ENCODE data around the gene ENAH. TPM values are rescaled to one million over a fixed set of nuclear protein-coding genes. Genes with fewer than 3 reads are reported as not detected.
"Not testable (repeated sequence)": the region's sequence is repeated elsewhere in the genome, so short reads cannot be mapped to it uniquely, and the experiment has no call there.

Gene ENAH
- polyA plus RNA-seq, 10 donors = 115 to 167 (median 133) TPM

DNA sequence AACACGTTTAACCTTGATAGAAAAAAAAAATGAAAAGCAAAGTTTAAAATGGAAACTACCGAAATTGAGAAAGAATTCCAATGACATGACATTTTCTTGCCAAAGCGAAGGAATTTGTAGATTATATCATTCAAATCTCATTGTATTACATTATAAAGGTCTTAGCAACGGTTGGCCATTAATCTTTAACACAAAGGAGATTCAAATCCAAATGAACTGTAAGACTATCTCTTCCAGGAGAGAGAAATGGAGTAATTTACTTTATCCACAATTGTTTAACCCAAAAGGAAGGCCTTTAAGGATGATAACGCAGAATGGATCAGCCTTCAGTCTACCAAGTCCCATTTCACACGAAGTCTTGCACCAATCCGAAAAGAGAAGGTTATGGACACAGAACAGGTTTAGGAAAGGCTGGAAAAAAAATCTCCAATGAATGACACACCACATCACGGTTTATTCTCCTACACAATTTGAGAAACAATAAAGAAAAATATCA, 1.5 kb downstream of the ENAH start:
- DNase-seq = peak in 2 of 3 donors; percentile 33 to 71

DNA sequence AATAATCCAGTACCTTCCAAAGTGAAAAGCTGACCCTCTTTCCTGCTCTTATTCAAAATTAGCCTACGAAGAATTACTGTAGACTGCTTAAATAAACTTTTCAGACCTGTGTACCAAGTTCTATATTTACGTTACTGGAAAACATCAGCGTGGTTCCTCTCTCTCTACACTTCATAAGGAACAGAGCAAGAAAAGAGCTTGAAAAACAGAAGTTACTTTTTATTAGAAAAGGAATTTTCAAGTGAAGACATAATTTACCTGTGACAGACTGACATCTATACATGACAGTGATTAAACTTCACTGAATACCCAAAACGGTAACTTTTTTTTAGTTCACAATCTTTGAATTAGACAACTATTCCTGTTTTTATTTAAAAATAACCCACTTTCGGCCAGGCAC, 2.7 kb downstream of the ENAH start:
- no peak for DNase-seq

DNA sequence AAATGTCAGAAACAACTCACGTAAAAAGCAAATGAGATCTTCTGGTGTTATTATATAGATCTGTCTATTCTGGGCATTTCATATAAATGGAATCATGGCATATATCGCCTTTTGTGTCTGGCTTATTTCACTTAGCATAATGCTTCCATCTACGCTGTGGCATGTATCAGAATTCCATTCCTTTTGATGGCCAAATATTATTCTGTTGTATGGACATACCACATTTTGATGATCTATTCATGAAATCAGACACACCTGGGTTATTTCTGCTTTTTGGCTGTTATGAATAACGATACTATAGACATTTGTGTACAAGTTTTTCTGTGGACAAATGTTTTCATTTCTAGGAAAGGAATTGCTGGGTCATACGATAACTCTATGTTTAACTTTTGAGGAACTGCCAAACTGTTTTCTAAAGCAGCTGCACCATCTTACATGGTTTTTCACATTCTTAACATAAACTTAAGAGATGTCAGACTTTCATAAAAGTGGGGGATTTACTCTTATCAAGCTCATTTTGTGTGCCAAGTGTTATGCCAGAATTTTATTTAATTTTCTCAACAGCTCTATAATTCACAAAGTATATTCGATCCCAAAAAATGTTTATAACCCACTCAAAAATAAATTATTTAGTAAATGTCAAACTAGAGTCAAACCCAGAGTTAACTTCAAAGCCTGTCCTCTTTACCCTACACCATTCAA, 7.6 kb downstream of the ENAH start:
- DNase-seq = no peak

DNA sequence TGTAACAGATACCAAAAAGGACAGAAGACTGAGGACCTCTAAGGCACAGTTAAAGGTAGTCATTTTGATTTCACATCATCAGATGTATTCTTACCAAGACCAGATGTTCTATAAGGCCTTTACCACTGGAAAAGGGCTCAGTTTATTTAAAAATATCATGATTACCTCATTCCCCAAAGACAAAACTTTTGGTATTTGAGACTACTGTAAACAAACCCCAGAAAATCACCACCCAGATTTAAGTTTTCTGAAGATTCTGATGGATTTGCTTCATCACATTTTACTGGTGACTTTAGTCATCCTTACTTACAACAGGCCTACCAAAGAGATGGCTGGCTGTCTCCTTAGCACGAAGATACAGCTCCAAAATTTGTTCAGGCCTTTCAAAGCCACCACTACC, 8.3 kb downstream of the ENAH start:
- DNase-seq = no peak

DNA sequence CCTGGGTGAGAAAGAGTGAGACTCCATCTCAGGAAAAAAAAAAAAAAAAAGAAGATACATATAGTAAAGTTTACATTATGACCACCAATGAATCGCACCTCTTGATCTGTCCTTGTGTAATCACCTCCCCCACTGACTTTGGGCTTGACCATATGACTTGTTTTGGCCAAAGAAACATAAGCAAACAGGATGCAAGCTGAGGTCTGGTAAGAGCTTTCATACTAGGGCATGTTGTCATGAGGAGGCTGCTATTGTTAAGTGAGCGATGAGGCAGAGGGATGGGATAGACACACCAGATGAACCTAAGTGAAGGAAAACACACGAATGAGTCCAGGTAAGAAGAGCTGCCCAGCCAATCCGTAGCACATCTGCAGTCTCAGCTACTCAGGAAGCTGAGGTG, 10.7 kb downstream of the ENAH start:
- DNase-seq = no peak

DNA sequence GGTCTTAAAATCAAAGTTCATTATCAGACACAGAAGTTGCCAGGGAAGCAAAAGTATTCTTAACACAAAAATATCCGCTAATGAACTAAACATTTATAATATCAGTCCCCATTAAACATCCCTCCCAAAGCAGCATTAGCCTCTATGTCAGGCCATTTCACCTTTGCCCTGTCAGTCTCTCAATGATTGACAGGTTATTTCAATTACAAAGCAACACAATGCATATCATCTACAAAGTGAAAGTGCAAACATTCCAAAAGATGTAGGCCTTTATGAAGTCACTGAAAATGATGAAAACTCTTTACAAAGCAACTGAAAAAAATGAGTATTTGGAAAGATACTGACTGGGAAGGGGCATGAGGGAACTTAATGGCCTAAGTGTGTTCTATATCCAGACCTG, 14.1 kb downstream of the ENAH start:
- DNase-seq = no peak

DNA sequence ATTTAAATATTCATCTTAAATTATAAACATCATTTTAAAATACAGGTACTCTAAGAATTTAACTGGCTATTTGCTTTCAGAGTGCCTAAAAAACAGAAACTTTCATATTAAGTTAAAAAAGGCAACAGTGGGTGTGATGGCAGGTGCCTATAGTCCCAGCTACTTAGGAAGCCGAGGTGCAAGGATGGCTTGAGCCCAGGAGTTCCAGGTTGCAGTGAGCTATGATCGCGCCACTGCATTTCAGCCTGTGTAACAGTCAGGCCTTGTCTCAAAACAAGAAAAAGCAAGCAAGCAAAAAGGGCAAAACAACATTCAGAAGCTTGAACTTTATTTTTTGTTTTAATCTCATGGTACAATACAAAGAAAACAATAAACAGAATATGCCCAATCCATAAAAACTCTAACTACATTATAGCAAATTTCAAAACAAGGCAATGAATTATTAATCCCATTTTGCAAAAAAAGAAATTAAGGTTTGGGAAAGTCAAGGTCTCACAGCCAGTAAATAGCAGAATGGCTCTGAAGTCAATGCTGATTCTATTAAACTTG, 15.2 kb downstream of the ENAH start:
- DNase-seq = no peak

DNA sequence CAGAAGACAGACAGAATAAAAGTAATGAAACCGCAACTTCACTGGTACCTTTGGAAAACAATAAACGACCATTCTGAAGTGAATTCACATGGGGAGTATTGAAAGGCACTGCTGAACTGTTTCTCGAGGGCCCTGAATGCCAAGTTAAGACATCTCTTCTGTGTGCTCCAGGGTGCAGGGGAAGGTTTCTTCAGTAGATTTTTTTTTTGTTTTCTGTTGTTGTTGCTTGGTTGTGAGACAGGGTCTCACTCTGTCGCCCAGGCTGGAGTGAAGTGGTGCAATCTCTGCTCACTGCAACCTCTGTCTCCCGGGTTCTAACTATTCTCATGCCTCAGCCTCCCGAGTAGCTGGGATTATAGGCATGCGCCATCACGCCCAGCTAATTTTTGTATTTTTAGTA, 15.9 kb downstream of the ENAH start:
- not testable (repeated sequence) for DNase-seq

DNA sequence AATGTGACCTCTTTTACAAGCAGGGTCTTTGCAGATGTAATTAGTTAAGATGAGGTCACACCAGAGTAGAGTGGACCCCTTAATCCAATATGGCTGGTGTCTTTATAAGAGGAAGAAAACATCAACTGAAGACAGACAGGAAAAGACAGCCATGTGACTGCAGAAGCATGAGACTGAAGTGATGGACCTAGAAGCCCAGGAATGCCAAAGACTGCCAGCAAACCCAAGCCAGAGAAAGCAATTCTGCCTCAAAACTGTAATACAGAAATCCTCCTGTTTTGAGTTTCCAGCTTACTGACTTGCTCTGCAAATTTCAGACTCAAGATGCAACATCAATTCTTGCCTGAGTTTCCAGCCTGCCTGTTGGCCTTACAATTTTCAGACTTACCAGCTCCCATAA, 17.3 kb downstream of the ENAH start:
- DNase-seq = no peak

DNA sequence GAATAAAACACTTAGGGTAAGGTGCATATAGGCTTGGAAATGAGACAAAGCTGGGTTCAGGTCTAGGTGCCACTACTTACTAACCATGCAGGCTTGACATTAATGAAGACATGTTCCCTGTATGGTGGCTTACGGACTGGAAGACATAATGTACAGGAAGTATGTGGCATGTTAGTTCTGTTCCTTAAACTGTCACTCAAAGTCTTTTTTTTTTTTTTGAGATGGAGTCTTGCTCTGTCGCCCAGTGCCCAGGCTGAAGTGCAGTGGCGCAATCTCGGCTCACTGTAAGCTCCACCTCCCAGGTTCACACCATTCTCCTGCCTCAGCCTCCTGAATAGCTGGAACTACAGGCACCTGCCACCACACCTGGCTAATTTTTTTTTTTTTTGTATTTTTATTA, 20.1 kb downstream of the ENAH start:
- not testable (repeated sequence) for DNase-seq

DNA sequence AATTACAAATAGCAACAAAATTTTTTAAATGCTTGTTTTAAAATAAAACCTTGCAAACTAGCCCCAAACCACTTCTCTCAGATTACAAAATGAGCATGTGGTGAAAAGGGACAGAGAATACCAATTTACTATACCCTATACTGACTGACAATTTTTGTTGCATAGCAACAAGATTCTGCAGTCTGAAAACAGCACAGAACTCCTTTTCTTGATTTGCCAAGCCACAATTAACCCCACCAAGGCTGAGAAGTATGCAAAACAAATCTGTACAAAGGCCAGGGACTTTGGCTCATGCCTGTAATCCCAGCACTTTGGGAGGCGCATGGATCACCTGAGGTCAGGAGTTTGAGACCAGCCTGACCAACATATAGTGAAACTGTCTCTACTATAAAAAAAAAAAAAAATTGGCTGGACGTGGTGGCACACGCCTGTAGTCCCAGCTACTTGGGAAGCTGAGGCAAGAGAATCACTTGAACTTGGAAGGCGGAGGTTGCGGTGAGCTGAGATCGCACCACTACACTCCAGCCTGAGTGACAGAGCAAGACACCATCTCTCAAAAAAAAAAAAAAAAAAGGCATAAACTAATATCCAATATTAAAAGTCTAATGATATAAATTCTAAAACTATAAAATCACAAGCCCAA, 21.8 kb downstream of the ENAH start:
- peak in 1 of 3 donors; percentile 33 for DNase-seq

DNA sequence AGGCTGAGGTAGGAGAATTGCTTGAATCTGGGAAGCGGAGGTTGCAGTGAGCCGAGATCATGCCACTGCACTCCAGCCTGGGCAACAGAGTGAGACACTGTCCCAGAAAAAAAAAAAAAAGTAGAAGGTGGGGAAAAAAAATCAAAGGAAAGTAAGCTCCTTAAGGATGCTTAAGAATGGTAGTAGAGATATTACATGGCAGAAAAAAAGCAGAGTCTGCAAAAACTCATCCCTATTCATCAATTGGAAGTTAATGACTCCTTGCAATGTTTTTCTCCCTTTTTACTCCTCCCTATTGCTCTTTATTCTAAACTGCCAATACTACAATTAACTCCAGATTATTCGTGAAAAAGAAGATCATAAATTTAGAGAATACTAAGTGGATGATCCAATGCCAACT, 23.4 kb downstream of the ENAH start:
- no peak for DNase-seq

DNA sequence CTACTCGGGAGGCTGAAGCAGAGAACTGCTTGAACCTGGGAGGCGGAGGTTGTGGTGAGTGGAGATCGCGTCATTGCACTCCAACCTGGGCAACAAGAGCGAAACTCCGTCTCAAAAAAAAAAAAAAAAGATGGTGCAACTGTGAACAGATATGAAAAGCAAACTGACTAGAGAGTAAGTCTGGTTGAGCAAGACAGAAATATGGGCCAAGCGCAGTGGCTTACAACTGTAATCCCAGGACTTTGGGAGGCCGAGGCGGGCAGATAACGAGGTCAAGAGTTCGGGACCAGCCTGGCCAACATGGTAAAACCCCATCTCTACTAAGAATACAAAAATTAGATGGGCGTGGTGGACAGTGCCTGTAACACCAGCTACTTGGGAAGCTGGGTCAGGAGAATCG, 24.1 kb downstream of the ENAH start:
- DNase-seq = not testable (repeated sequence)

DNA sequence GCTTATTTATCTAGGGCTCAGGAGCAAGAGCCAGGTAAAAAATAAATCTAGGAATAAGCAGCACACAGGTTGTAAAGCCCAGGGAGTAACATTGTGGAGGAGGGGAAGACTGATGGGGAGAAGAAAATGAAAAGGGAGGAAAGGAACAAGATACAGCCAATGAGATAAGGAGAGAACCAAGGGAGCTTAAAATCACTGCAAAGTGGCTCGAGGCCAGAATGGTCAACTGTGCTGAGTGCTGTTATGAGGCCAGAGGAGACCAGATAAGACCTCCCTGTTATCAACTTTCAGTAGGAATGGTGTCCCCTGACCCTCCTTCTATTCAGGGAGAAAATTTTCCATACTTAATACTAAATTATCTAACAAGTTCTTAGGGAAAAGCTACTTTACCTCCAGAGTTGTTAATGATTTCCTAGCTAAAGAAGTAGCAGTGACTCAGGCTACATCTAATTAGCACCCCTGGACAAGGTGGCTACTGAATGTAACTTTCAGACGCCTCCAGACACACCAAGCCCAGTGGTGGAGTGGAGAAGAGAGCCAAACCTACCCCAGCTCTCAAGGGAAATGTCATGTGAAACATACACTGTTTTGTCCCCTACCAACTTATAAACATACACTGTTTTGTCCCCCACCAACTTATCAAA, 25.5 kb downstream of the ENAH start:
- no peak for DNase-seq

DNA sequence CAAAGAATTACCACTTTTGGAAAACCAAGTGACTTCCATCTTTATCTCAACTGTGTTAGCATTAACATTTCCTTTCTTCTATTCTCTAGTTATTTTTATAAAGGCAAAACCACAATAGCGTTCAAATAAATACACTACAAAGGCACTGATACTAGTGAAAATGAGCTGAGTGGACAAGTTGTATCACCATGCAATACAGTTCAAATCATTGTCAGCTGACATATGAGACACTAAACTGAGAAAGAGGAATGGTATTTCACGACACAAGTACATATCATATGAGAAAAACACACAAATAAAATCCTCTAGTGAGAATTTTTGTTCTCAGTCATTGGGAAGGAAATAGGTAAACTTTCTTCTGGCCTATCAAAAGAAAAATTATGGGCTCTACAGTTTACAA, 26.2 kb downstream of the ENAH start:
- DNase-seq = no peak

DNA sequence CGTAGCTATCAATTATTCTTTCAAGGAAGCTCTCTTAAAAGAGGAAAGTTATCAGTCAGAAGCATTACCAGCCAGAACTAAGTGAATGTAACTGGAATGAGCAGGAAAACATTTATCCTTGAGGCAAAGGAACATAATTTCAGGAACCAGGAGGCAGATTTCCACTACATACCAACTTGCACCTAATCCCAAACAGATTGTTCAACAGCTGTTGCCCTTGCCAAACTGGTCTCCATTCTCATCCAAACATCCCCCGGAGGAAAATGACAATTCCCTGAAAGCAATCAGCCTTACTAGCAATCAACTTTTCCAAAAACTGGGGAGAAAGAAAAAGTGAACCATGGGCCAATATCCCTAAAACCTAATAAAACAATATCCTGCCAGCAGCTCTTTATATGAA, 35.0 kb downstream of the ENAH start:
- DNase-seq = peak in 1 of 3 donors; percentile 36

DNA sequence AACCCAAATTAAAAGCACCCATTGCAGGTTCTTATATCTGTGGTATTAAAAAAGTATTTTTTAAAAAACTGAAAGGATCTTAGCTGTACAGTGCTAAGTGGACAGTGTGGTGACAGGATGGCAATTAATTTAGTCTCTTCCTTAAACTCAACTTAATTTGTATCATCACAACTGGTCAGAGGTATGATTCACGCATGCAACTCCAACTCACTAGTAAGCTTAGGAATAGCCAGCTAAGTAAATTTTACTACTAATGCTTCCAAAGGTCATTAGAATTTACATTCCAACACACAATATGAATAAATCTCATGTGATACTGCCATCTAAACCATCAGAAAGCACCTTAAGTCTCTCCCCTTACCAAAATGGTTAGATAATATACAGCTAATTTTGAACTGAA, 35.4 kb downstream of the ENAH start:
- DNase-seq = no peak

DNA sequence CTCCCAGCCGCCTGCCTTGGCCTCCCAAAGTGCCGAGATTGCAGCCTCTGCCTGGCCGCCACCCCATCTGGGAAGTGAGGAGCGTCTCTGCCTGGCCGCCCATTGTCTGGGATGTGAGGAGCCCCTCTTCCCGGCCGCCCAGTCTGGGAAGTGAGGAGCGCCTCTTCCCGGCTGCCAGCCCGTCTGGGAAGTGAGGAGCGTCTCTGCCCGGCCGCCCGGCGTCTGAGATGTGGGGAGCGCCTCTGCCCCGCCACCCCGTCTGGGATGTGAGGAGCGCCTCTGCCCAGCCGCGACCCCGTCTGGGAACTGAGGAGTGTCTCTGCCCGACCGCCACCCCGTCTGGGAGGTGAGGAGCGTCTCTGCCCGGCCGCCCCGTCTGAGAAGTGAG, 37.5 kb downstream of the ENAH start:
- DNase-seq = not testable (repeated sequence)

DNA sequence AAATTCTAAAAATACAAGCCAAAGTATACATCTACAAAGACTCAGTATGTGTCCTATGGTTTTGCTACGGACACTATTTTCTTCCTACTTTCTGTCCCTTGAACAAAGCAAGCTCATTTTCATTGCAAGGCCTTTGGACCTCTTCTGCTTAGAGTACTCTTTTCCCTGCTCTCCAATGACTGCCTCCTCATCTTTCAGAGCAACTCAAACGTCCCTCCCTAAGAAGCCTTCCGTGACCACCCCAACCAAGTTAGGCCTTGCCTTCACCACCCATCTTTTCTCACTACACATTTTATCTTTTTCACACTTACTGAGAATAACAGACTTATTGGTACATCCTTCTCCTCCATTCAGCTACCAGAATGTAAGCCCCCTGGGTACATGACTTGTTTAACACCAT, 39.9 kb downstream of the ENAH start:
- DNase-seq = no peak

DNA sequence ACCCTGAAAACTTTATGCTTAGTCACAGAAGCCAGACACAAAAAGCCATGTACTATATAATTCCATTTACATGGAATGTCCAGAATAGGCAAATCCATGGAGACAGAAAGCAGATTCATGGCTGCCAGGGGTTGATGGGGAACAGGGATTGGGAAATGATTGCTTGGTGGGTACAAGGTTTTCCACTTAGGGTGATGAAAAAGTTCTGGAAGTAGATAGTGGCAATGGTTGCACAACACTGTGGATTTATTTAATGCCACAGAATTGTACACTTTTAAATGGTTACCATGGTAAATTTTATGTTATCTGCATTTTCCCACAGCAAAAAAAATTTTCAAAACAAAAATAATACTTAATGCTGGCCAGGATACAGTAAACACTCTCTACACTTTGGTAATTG, 40.6 kb downstream of the ENAH start:
- no peak for DNase-seq

DNA sequence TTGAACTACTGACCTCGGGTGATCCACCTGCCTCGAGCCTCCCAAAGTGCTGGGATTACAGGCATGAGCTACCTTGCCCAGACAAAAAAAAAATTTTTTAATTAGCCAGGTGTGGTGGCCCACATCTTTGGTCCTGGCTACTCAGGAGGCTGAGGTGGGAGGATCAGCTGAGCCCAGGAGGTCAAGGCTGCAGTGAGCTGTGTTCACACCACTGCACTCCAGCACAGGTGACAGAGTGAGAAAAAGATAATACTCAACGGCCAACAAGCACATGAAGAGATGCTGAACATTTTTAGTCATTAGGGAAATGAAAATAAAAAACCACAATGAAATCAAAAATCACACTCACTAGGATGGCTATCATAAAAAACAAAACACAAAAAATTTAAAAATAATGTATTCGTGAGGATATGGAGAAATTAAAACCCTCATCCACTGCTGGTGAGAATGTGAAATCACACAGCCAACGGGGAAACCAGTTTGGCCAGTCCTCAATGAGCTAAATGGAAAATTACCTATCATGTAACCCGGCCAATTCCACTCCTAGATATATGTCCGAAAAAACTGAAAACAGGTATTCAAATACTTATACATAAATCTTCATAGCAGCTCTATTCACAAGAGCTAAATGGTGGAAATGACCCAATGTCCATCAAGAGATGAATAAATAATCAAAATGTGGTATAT, 41.2 kb downstream of the ENAH start:
- DNase-seq = no peak

DNA sequence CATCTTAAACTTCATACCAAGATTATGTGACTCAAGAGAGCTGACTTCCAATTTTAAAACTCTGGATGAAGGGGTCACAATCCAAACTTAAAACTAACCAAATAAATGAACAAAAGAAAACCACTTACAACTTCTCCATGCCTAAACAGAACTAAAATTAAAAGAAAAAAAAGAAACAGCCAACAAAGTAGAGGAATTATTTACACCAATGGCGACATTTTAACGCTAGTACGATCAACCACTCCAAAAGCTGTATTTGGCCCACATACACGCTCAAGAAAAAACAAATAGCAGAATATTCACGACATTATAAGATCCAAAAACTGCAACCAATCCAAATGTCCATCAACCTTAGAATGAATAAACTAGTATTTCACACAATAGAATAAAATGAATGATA, 42.4 kb downstream of the ENAH start:
- DNase-seq = no peak
